ENCODE results near the gene SRGAP3.

SRGAP3 gene

GRCh38 chr3:9198899-9199335, 50.5 kb downstream of the SRGAP3 start:
- DNase-seq: no peak

GRCh38 chr3:9198261-9198660, 51.2 kb downstream of the SRGAP3 start:
- no peak for DNase-seq

DNA sequence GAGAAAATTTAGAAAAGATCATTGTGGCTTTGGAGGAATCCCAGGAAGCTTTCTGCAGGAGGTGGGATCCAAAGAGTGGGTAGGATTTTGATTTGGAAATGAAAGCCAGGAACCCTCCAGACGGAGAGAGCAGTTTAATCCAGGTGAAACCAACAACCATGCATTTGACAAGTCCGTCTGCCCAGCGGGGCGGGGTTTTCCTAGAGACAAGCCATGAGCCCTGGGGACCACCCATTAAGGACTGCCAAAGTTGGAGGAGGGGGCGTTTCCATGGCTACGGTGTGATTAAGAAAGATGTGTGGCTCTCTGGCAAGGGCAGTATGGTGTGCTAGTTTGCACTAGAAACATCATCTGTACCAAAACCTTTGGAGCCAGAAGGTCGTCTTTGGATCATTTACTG, 53.4 kb downstream of the SRGAP3 start:
- no peak for DNase-seq

DNA sequence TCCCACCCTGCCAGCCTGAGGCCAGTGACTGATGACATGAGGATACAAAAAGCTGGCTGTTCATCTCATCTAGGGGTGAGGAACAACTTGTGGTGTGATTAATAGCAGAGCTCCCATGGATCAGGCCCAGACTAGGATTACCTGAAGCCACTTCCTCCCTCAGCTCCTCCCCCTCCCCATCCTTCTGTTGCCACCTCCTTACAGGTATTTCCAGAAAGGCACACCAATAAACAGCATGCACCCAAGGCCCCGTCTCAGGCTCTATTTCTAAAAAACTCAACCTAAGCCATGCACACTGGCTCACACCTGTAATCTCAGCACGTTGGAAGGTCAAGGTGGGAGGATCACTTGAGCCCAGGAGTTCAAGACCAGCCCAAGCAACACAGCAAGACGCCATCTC, 54.1 kb downstream of the SRGAP3 start:
- no peak for DNase-seq

- no peak for DNase-seq
These were observed 54.8 kb downstream of the SRGAP3 start for GRCh38 chr3:9194509-9195184.

DNA sequence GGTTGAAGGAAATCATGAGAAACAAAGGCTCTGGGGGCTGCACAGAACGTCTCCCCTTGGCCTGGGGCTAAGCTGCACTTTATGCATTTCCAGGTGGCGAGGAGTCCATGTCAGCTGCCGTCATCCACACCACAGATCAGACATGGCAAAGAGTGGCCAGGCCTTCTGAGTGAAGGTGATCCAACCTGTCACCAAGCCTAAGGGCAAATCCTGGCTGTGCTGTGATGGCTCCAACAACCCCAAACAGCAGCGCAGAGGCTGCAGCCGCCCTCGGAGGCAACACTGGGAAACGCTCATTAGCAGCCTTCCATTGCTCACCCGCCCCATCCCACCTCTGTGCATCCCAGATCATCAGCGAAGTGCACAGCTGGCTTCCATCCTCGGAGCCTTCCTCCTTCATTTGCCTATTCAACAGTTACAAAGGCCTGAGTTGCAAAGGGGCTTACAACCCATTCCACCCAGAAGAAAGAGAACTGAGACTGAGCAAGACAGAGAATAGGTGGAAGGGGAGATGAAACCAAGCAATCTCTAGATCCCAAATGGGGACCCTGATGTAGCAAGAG, 55.7 kb downstream of the SRGAP3 start:
- DNase-seq: no peak

DNA sequence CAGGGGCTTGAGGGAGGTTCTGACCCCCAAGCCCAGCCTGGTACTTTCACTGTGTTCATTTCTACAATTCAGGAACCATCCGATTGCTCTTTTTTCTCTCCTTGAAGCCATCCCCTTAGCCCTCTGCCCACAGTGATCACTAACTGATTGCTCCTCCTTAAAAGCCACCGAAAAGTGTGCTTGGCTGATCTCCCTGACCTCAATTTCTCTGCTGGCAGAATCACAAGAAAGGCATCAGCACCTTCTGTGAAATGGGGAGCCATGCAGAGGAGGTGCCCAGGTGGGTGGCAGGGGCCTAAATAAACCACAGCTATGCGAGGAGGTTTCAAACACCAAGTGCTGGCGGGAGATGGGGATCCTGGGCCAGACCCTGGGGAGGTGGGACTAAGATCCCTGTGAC, 56.2 kb downstream of the SRGAP3 start:
- no peak for DNase-seq

GRCh38 chr3:9192248-9193025, 57.0 kb downstream of the SRGAP3 start:
- no peak for DNase-seq

GRCh38 chr3:9190276-9190675, 59.2 kb downstream of the SRGAP3 start:
- no peak for DNase-seq

- no peak for DNase-seq
These were observed 60.9 kb downstream of the SRGAP3 start for GRCh38 chr3:9188583-9188982.

DNA sequence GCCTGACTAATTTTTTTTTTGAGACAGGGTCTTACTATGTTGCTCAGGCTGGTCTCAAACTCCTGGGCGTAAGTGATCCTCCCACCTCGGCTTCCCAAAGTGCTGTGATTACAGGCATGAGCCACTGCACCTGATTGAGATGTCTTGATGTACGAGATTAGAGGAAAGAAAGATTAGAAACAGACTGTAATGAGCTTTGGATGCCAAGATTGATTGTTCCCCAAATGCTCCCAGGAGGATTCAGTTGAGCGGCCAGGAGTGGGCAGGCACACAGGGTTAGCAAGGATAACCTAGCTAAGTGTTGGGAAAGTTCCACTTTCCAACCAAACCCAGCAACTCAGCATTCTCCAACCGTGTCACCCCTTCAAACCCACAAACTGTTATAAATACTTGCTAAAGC, 63.7 kb downstream of the SRGAP3 start:
- DNase-seq: no peak

DNA sequence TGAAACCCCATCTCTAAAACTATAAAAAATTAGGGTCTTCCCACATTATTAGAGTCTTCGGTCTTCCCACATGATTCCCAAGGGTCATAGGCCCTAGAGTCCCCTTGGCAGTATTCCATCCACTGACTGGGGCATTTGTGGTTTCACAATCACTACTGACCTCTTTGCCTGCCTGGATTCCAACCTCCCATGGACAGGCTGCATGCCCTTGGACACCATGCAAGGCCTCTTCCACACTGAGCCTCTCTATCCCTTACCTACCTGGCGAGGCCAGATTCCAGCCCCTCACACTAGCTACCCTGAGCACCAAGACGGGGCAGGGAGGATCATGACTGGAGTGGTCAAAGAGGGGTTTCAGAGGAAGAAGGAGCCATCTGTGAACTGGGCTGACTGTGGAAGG, 64.4 kb downstream of the SRGAP3 start:
- DNase-seq: no peak

DNA sequence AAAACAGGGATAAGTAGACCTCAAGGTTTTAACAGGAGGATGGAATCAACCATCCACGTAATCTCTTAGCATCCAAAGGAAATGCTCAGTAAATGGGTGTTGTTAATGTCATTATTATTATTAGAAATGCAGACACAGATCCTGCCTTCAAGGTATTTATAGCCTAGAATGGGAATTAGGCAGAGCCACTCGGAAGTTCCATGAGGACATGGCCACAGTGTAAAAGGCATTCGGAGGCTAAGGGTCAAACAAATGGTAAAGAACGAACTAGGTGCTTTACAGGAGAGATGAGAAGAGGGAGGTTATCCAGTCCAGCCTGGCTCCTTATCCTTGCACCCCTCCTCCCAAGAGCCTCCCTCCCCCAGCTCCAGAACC, 65.0 kb downstream of the SRGAP3 start:
- DNase-seq: no peak

GRCh38 chr3:9183811-9184460, 65.5 kb downstream of the SRGAP3 start:
- DNase-seq: no peak

DNA sequence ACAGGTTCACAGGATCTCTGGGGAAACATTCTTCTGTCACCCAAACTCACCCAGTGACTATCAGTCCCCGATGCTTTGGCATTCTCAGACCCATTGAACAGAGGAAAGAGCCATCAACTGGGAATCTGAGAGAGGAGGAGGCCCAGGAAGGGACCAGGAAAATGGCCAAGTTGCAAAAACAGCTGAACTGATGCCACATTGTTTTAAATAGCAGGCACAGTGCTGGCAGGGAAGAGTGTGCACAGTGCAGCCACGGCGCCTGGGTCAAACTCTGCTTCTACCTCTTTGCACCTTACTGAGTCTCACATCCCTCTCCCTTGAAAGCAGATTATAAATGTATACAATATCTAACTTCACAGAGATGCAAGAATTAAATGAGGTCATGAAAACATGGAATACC, 66.4 kb downstream of the SRGAP3 start:
- no peak for DNase-seq

- peak; percentile 65 to 82 for DNase-seq
These were observed 68.7 kb downstream of the SRGAP3 start for GRCh38 chr3:9180764-9181117.

GRCh38 chr3:9179826-9180763, 69.4 kb downstream of the SRGAP3 start:
- peak; percentile 52 to 73 for DNase-seq

DNA sequence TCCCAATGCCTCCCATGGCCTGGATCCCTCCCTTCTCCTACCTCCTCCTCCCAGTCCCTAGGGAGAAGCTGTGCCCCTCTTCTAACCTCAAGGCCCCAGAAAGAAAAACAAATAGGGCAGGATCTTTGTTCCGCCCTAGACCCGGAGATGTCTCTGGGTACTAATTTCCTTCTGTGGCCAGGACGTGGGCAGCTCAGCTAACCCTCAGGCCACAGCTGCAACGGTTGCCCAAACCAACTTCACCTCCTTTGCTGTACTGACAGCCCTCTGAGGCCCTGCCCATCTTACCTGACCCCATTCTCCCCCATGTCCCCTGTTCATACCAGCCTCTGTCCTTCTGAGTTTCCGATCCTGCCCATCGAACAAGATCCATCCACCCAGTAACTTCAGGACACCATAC, 70.7 kb downstream of the SRGAP3 start:
- peak in 1 of 2 donors; percentile 35 for DNase-seq

GRCh38 chr3:9175421-9175820, 74.0 kb downstream of the SRGAP3 start:
- DNase-seq: no peak

- DNase-seq: no peak
These were observed 76.0 kb downstream of the SRGAP3 start for GRCh38 chr3:9173445-9173844.

- no peak for DNase-seq
These were observed 76.6 kb downstream of the SRGAP3 start for GRCh38 chr3:9172851-9173321.

GRCh38 chr3:9170851-9171160, 78.6 kb downstream of the SRGAP3 start:
- no peak for DNase-seq

Measured in inflammatory macrophage (primary cell).